Measurements from ENCODE around the gene MRPL42.

- no peak for TF ChIP-seq CTCF (IDR thresholded peaks at IDR 0.05)
- no peak for TF ChIP-seq POLR2A (IDR thresholded peaks at IDR 0.05)
- TF ChIP-seq POLR2AphosphoS5 (IDR thresholded peaks at IDR 0.05) = no peak
Measured at GRCh38 chr12:93440043-93440835, 27.1 kb upstream of the MRPL42 start.

Measured in prostate gland (tissue), 2 donors.